ENCODE measurements around the gene ISY1. TPM values are rescaled to one million over a fixed set of nuclear protein-coding genes. Genes with fewer than 3 reads are reported as not detected.
A peak's percentile ranks its signal among the peaks of the same experiment; 100 is the strongest.
"Not testable (repeated sequence)": the region's sequence is repeated elsewhere in the genome, so short reads cannot be mapped to it uniquely, and the experiment has no call there.

The ISY1 gene
- total and polyA plus RNA-seq, 7 experiments from 2014 or later: 27.6 to 130 (median 39.4) TPM

GRCh38 chr3:129196601-129197000 is 35.7 kb upstream of the ISY1 start:
- no peaks in the 10 kb centered on the region for H3K4me1 ChIP-seq (ENCODE audit: control insufficient read depth in 2 of 2, insufficient read depth in 2 of 2, low read length in 2 of 2)
- intact Hi-C loops (cut with micrococcal nuclease): no loop called here
- no peak overlapping the region for H3K27ac ChIP-seq (ENCODE audit: low read depth, low read length)
- ATAC-seq (no peak), DNase-seq (no peak)
- H3K36me3 Mint-ChIP-seq: peaks cover 0 to 2% (median 0%) of the 10 kb centered on the region in 5 donors
- H3K36me3 ChIP-seq (ENCODE audit: control insufficient read depth in 2 of 3, insufficient read depth in 3 of 3, low read length in 3 of 3): no peaks in the 10 kb centered on the region
- no peaks in the 10 kb centered on the region for H3K27me3 ChIP-seq (ENCODE audit: control insufficient read depth in 2 of 2, insufficient read depth in 2 of 2, low read length in 2 of 2)
- no peaks in the 10 kb centered on the region for H3K9me3 Mint-ChIP-seq
- POLR2A ChIA-PET: interaction anchor here (1.5 kb wide), 1 partner anchor 11 kb away, joined by 3 read pairs; no protein-coding TSS in a partner anchor
- H3K27me3 Mint-ChIP-seq: no peaks in the 10 kb centered on the region
- CTCF ChIA-PET: interaction anchor here (1.4 kb wide), 1 partner anchor 49 kb away, joined by 3 read pairs; no protein-coding TSS in a partner anchor
- H3K27ac Mint-ChIP-seq: no peak overlapping the region
- no peaks in the 10 kb centered on the region for H3K9me3 ChIP-seq (ENCODE audit: control insufficient read depth in 2 of 3, low read length in 3 of 3)
- H3K4me1 Mint-ChIP-seq: peaks cover 0 to 26% (median 0%) of the 10 kb centered on the region in 7 donors
- H3K4me3 ChIP-seq (ENCODE audit: low read length): no peak overlapping the region
- H3K4me3 Mint-ChIP-seq: no peak overlapping the region

GRCh38 chr3:129195731-129196256 is 34.9 kb upstream of the ISY1 start:
- Histone ChIP-seq H3K4me1 (ENCODE audit: control insufficient read depth in 2 of 2, insufficient read depth in 2 of 2, low read length in 2 of 2) (no peaks in the 10 kb centered on the region), H3K36me3 (ENCODE audit: control insufficient read depth in 2 of 3, insufficient read depth in 3 of 3, low read length in 3 of 3) (no peaks in the 10 kb centered on the region), H3K27ac (ENCODE audit: low read depth, low read length) (no peak overlapping the region), H3K4me3 (ENCODE audit: low read length) (no peak overlapping the region), H3K27me3 (ENCODE audit: control insufficient read depth in 2 of 2, insufficient read depth in 2 of 2, low read length in 2 of 2) (no peaks in the 10 kb centered on the region), H3K9me3 (ENCODE audit: control insufficient read depth in 2 of 3, low read length in 3 of 3) (no peaks in the 10 kb centered on the region)
- H3K27ac Mint-ChIP-seq: peak overlapping the region in 3 of 9 donors; percentile 36 to 72 (median 46)
- DNase-seq: no peak
- CTCF ChIA-PET: interaction anchor here (1.4 kb wide), 1 partner anchor 50 kb away, joined by 3 read pairs; no protein-coding TSS in a partner anchor
- H3K9me3 Mint-ChIP-seq: no peaks in the 10 kb centered on the region
- peaks cover 0 to 1% (median 0%) of the 10 kb centered on the region in 5 donors for H3K36me3 Mint-ChIP-seq
- no peak overlapping the region for H3K4me3 Mint-ChIP-seq
- no peaks in the 10 kb centered on the region for H3K27me3 Mint-ChIP-seq
- peaks cover 0 to 26% (median 0%) of the 10 kb centered on the region in 7 donors for H3K4me1 Mint-ChIP-seq
- intact Hi-C loops (cut with micrococcal nuclease): no loop called here
- POLR2A ChIA-PET: interaction anchor here (0.5 to 1.5 kb wide), 2 partner anchors 10 to 237 kb away, joined by 3 read pairs; no protein-coding TSS in a partner anchor
- ATAC-seq: peak; percentile 88

- CTCF ChIA-PET; H3K36me3 ChIP-seq (ENCODE audit: control insufficient read depth in 2 of 3, insufficient read depth in 3 of 3, low read length in 3 of 3); ATAC-seq; H3K27ac ChIP-seq (ENCODE audit: low read depth, low read length); DNase-seq; H3K4me1 ChIP-seq (ENCODE audit: control insufficient read depth in 2 of 2, insufficient read depth in 2 of 2, low read length in 2 of 2); H3K27me3 Mint-ChIP-seq; POLR2A ChIA-PET; H3K27ac Mint-ChIP-seq; H3K4me3 Mint-ChIP-seq; H3K9me3 ChIP-seq (ENCODE audit: control insufficient read depth in 2 of 3, low read length in 3 of 3); H3K4me3 ChIP-seq (ENCODE audit: low read length); H3K36me3 Mint-ChIP-seq; H3K9me3 Mint-ChIP-seq; H3K27me3 ChIP-seq (ENCODE audit: control insufficient read depth in 2 of 2, insufficient read depth in 2 of 2, low read length in 2 of 2): not testable (repeated sequence)
- intact Hi-C loops (cut with micrococcal nuclease): loop anchor here in 1 of 2 donors (10.0 kb wide), 1 partner anchor 1135 kb away; the partner anchor contains the start of gene SEC61A1
- peaks cover 0 to 10% (median 6%) of the 10 kb centered on the region in 7 donors for H3K4me1 Mint-ChIP-seq
Observed at GRCh38 chr3:129189793-129190192, 28.9 kb upstream of the ISY1 start.

- H3K9me3 Mint-ChIP-seq: no peaks in the 10 kb centered on the region
- no peaks in the 10 kb centered on the region for H3K27me3 ChIP-seq (ENCODE audit: control insufficient read depth in 2 of 2, insufficient read depth in 2 of 2, low read length in 2 of 2)
- no peaks in the 10 kb centered on the region for H3K27me3 Mint-ChIP-seq
- no peak overlapping the region for H3K27ac ChIP-seq (ENCODE audit: low read depth, low read length)
- DNase-seq: no peak
- CTCF ChIA-PET: interaction anchor here (0.6 kb wide), 1 partner anchor 217 kb away, joined by 3 read pairs; no protein-coding TSS in a partner anchor
- no peak overlapping the region for H3K4me3 Mint-ChIP-seq
- peaks cover 0 to 6% (median 0%) of the 10 kb centered on the region in 5 donors for H3K36me3 Mint-ChIP-seq
- intact Hi-C loops (cut with micrococcal nuclease): loop anchor here in 1 of 2 donors (10.0 kb wide), 1 partner anchor 1133 kb away; the partner anchor contains the start of gene SEC61A1
- peaks cover 0 to 9% of the 10 kb centered on the region in 2 donors for H3K4me1 ChIP-seq (ENCODE audit: control insufficient read depth in 2 of 2, insufficient read depth in 2 of 2, low read length in 2 of 2)
- POLR2A ChIA-PET: interaction anchor here (0.6 kb wide), 1 partner anchor 11 kb away, joined by 3 read pairs; no protein-coding TSS in a partner anchor
- no peak for ATAC-seq
- H3K27ac Mint-ChIP-seq: peak overlapping the region in 3 of 9 donors; percentile 4 to 51 (median 14)
- H3K4me1 Mint-ChIP-seq: peaks cover 5 to 14% (median 12%) of the 10 kb centered on the region in 7 donors
- H3K4me3 ChIP-seq (ENCODE audit: low read length): no peak overlapping the region
- peaks cover 0 to 8% (median 0%) of the 10 kb centered on the region in 3 experiments for H3K36me3 ChIP-seq (ENCODE audit: control insufficient read depth in 2 of 3, insufficient read depth in 3 of 3, low read length in 3 of 3)
- no peaks in the 10 kb centered on the region for H3K9me3 ChIP-seq (ENCODE audit: control insufficient read depth in 2 of 3, low read length in 3 of 3)
Observed at GRCh38 chr3:129187857-129188256, 27.0 kb upstream of the ISY1 start.

GRCh38 chr3:129185783-129186182 is 24.9 kb upstream of the ISY1 start:
- peak overlapping the region; percentile 40 for H3K27ac ChIP-seq (ENCODE audit: low read depth, low read length)
- H3K27me3 ChIP-seq (ENCODE audit: control insufficient read depth in 2 of 2, insufficient read depth in 2 of 2, low read length in 2 of 2): no peaks in the 10 kb centered on the region
- H3K27ac Mint-ChIP-seq: peak overlapping the region in 3 of 9 donors; percentile 10 to 14 (median 13)
- H3K9me3 Mint-ChIP-seq: no peaks in the 10 kb centered on the region
- DNase-seq (no peak), ATAC-seq (no peak)
- ChIA-PET POLR2A (interaction anchor here (0.8 to 2.3 kb wide), 5 partner anchors 11 to 254 kb away, joined by 3 to 11 read pairs (median 7); partner anchors contain the start of genes IFT122, MBD4 and RAB43), CTCF (interaction anchor here (1.0 to 1.2 kb wide), 2 partner anchors 131 to 133 kb away, joined by 3 read pairs; a partner anchor contains a TSS)
- no peak overlapping the region for H3K4me3 ChIP-seq (ENCODE audit: low read length)
- peaks cover 2 to 9% of the 10 kb centered on the region in 2 donors for H3K4me1 ChIP-seq (ENCODE audit: control insufficient read depth in 2 of 2, insufficient read depth in 2 of 2, low read length in 2 of 2)
- peaks cover 16 to 30% (median 26%) of the 10 kb centered on the region in 7 donors for H3K4me1 Mint-ChIP-seq
- H3K27me3 Mint-ChIP-seq: no peaks in the 10 kb centered on the region
- no peaks in the 10 kb centered on the region for H3K9me3 ChIP-seq (ENCODE audit: control insufficient read depth in 2 of 3, low read length in 3 of 3)
- peak overlapping the region in 2 of 10 donors; percentile 8 to 56 for H3K4me3 Mint-ChIP-seq
- H3K36me3 Mint-ChIP-seq: peaks cover 0 to 21% (median 12%) of the 10 kb centered on the region in 5 donors
- intact Hi-C loops (cut with micrococcal nuclease): loop anchor here (2.0 to 10.0 kb wide), 2 partner anchors 535 to 1131 kb away; partner anchors contain the start of genes RPN1 (in 1 of the 2) and SEC61A1 (in 1 of the 2)
- H3K36me3 ChIP-seq (ENCODE audit: control insufficient read depth in 2 of 3, insufficient read depth in 3 of 3, low read length in 3 of 3): peaks cover 0 to 10% (median 4%) of the 10 kb centered on the region in 3 experiments

GRCh38 chr3:129184784-129185542 is 24.1 kb upstream of the ISY1 start:
- H3K27me3 Mint-ChIP-seq; H3K9me3 Mint-ChIP-seq; H3K27me3 ChIP-seq (ENCODE audit: control insufficient read depth in 2 of 2, insufficient read depth in 2 of 2, low read length in 2 of 2); DNase-seq; H3K9me3 ChIP-seq (ENCODE audit: control insufficient read depth in 2 of 3, low read length in 3 of 3); H3K4me3 ChIP-seq (ENCODE audit: low read length); ATAC-seq: not testable (repeated sequence)
- intact Hi-C loops (cut with micrococcal nuclease): loop anchor here (1.0 to 10.0 kb wide), 11 partner anchors 93 to 1130 kb away; partner anchors contain the start of genes RPN1 (in 2 of the 2), ACAD9 (in 1 of the 2), CFAP92 (in 1 of the 2) and HMCES (in 1 of the 2)
- ChIA-PET POLR2A (interaction anchor here (1.7 to 3.7 kb wide), 4 partner anchors 23 to 131 kb away, joined by 7 to 30 read pairs (median 10); partner anchors contain the start of gene RAB43), CTCF (interaction anchor here (1.0 to 1.2 kb wide), 2 partner anchors 131 to 132 kb away, joined by 3 read pairs; a partner anchor contains a TSS)
- peak overlapping the region; percentile 100 for H3K27ac ChIP-seq (ENCODE audit: low read depth, low read length)
- Mint-ChIP-seq H3K36me3 (peaks cover 0 to 25% (median 18%) of the 10 kb centered on the region in 5 donors), H3K4me1 (peaks cover 24 to 39% (median 33%) of the 10 kb centered on the region in 7 donors), H3K27ac (peak overlapping the region; percentile 18 to 99 (median 97)), H3K4me3 (peak overlapping the region; percentile 59 to 99 (median 96))
- H3K4me1 ChIP-seq (ENCODE audit: control insufficient read depth in 2 of 2, insufficient read depth in 2 of 2, low read length in 2 of 2): peaks cover 10 to 17% of the 10 kb centered on the region in 2 donors
- H3K36me3 ChIP-seq (ENCODE audit: control insufficient read depth in 2 of 3, insufficient read depth in 3 of 3, low read length in 3 of 3): peaks cover 0 to 10% (median 4%) of the 10 kb centered on the region in 3 experiments

Data from naive thymus-derived CD4-positive, alpha-beta T cell (primary cell).